Measurements from ENCODE around the gene MSMO1.

The MSMO1 gene

GRCh38 chr4:165386328-165386727, 58.9 kb downstream of the MSMO1 start:
- DNase-seq (ENCODE audit: low read depth in 2 of 2, low spot score in 1 of 2) = no peak

- no peak for DNase-seq (ENCODE audit: low read depth in 2 of 2, low spot score in 1 of 2)
Observed at GRCh38 chr4:165388756-165389155, 61.3 kb downstream of the MSMO1 start.
